Spleen (tissue), 11 donors: ENCODE data around the gene AR. TPM values are rescaled to one million over a fixed set of nuclear protein-coding genes. Genes with fewer than 3 reads are reported as not detected.

Experiments used
- DNase-seq: peaks from one replicate; pipeline ENCODE4 v3.0.0-alpha.2; 2020
- H3K27ac ChIP-seq, 8 donors: fragments of 200-600 bp; sonication (generic) in 7 of 8; 1 replicate in 4 of 8; 2 replicates in 4 of 8; pipeline versions ENCODE4 v1.5.0 to v1.8.0; 2016 to 2021; ENCODE audit warnings: inconsistent platforms in 4 of 8, mild to moderate bottlenecking in 4 of 8, moderate library complexity in 1 of 8
- H3K27me3 ChIP-seq, 7 donors: fragments of 200-600 bp; sonication (generic) in 6 of 7; replicated peaks in 1 of 7; 1 replicate in 4 of 7; 2 replicates in 3 of 7; pipeline versions ENCODE4 v1.5.0 to v1.8.0; 2016 to 2021; ENCODE audit warnings: inconsistent platforms in 3 of 7, mild to moderate bottlenecking in 1 of 7
- H3K36me3 ChIP-seq, 6 donors: fragments of 200-600 bp; sonication (generic) in 5 of 6; 1 replicate in 4 of 6; 2 replicates in 2 of 6; pipeline versions ENCODE4 v1.5.0 to v1.8.0; 2016 to 2021; ENCODE audit warnings: inconsistent platforms in 2 of 6
- H3K4me1 ChIP-seq, 6 donors: fragments of 200-600 bp; sonication (generic) in 5 of 6; 1 replicate in 3 of 6; 2 replicates in 3 of 6; pipeline versions ENCODE4 v1.5.0 to v1.8.0; 2016 to 2021; ENCODE audit warnings: inconsistent platforms in 3 of 6
- H3K4me3 ChIP-seq, 8 donors: fragments of 200-600 bp; sonication (generic) in 7 of 8; 1 replicate in 4 of 8; 2 replicates in 4 of 8; pipeline versions ENCODE4 v1.5.0 to v1.8.0; 2016 to 2021; ENCODE audit warnings: inconsistent platforms in 4 of 8, mild to moderate bottlenecking in 4 of 8, moderate library complexity in 2 of 8
- H3K9me3 ChIP-seq, 8 donors: fragments of 200-600 bp; sonication (generic) in 7 of 8; 1 replicate in 4 of 8; 2 replicates in 4 of 8; pipeline versions ENCODE4 v1.5.0 to v1.8.0; 2016 to 2021; ENCODE audit warnings: inconsistent platforms in 4 of 8
- POLR2A ChIP-seq, 3 donors: fragments of 450-650 bp; IDR thresholded peaks; one replicate each; pipeline ENCODE4 v1.5.1; 2017; ENCODE audit warnings: antibody characterized with exemption in 3 of 3, mild to moderate bottlenecking in 1 of 3
- POLR2AphosphoS5 ChIP-seq, 3 donors: sonication (generic); formaldehyde crosslinking; IDR thresholded peaks; one replicate each; pipeline ENCODE4 v1.5.1; 2017; ENCODE audit warnings: antibody characterized with exemption in 3 of 3
- WGBS, 5 donors: extraction: QIAGEN DNeasy Blood & Tissue Kit in 3 of 5; methylation state at CpG; one replicate each; pipeline versions ENCODE4 v1.1.5 to v1.1.7; 2013 to 2018; 5-methylcytosine and 5-hydroxymethylcytosine counted together
- intact Hi-C: fragments of 100-400 bp; cut with DNase I; formaldehyde crosslinking; loops from one replicate; pipeline ENCODE4 v1.15.0; 2023; ENCODE audit warnings: low total_unique reads
- polyA plus RNA-seq, 3 donors: library from polyadenylated mRNA; stranded (reverse); fragments of 200-250 nt; gene quantifications; one replicate each; pipeline ENCODE4 v1.2.1, GENCODE V29; 2013
- total RNA-seq, 7 donors: library from RNA; depleted of rRNA in 3 of 7; stranded (reverse); fragments of >200 nt in 3 of 7; fragmentation: NEBNext Ultra II Directional in 4 of 7; extraction: Animal tissue kit (Norgen Biotek cat#: 25700) in 4 of 7; gene quantifications; one replicate each; pipeline versions ENCODE4 v1.1.0 to v1.2.1, GENCODE V29; 2016 to 2021
- TF ChIP-seq, protein P1 (sequence below), 11 experiments: fragments of 200-600 bp in 7 of 11; fragments of 450-650 bp in 4 of 11; sonication (generic) in 4 of 11; IDR thresholded peaks in 8 of 11; conservative IDR thresholded peaks in 3 of 11; 1 replicate in 7 of 11; 2 replicates in 4 of 11; pipeline versions ENCODE4 v1.4.0 to v1.8.0; 2016 to 2021; ENCODE audit warnings: antibody characterized with exemption in 11 of 11, inconsistent platforms in 4 of 11, mild to moderate bottlenecking in 1 of 11
- donor health status: healthy with polysubstance abuse.
- donor health status: DM: no; HTN: no; CAD: no; lungs with moderate emphysema.
- donor health status: DM: no; HTN: no; CAD: no.
- donor health status: Bipolar disorder and iron deficiency.
- donor health status: healthy.
- donor health status: DM: no; HTN: no; CAD: no.
- donor health status: DM: yes; HTN: yes; CAD: no.

Gene AR
- total and polyA plus RNA-seq, 10 donors: 0.13 to 10.1 (median 1.9) TPM

DNA sequence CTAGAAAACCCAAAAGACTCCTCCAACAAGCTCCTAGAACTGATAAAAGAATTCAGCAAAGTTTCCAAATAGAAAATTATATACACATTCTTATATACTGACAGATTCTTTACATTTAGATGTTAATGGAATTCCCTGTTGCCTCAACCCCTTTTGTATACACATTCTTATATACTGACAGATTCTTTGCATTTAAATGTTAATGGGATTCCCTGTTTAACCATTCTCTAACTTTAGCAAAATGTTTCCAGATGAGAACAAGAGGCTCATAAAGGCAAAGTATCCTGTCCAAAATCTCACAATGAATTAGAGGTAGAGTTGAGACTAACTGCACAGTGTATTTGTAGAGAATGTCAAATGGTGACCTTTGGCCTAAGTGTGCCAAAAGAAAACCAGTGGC lies 23.1 kb upstream of the AR start:
- no peaks in the 10 kb centered on the region for H3K4me1 ChIP-seq
- TF ChIP-seq, protein P1, sequence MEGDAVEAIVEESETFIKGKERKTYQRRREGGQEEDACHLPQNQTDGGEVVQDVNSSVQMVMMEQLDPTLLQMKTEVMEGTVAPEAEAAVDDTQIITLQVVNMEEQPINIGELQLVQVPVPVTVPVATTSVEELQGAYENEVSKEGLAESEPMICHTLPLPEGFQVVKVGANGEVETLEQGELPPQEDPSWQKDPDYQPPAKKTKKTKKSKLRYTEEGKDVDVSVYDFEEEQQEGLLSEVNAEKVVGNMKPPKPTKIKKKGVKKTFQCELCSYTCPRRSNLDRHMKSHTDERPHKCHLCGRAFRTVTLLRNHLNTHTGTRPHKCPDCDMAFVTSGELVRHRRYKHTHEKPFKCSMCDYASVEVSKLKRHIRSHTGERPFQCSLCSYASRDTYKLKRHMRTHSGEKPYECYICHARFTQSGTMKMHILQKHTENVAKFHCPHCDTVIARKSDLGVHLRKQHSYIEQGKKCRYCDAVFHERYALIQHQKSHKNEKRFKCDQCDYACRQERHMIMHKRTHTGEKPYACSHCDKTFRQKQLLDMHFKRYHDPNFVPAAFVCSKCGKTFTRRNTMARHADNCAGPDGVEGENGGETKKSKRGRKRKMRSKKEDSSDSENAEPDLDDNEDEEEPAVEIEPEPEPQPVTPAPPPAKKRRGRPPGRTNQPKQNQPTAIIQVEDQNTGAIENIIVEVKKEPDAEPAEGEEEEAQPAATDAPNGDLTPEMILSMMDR (IDR thresholded peaks at IDR 0.05 in 8 of 11, conservative IDR thresholded peaks at IDR 0.05 in 3 of 11): no peak
- no peak for TF ChIP-seq POLR2A (IDR thresholded peaks at IDR 0.05)
- TF ChIP-seq POLR2AphosphoS5 (IDR thresholded peaks at IDR 0.05): no peak
- H3K9me3 ChIP-seq: peaks cover 0 to 36% (median 2%) of the 10 kb centered on the region in 8 donors
- no peaks in the 10 kb centered on the region for H3K36me3 ChIP-seq
- no peak overlapping the region for H3K27ac ChIP-seq
- no peaks in the 10 kb centered on the region for H3K27me3 ChIP-seq
- intact Hi-C loops: no loop called here
- no peak overlapping the region for H3K4me3 ChIP-seq
- DNase-seq: no peak

DNA sequence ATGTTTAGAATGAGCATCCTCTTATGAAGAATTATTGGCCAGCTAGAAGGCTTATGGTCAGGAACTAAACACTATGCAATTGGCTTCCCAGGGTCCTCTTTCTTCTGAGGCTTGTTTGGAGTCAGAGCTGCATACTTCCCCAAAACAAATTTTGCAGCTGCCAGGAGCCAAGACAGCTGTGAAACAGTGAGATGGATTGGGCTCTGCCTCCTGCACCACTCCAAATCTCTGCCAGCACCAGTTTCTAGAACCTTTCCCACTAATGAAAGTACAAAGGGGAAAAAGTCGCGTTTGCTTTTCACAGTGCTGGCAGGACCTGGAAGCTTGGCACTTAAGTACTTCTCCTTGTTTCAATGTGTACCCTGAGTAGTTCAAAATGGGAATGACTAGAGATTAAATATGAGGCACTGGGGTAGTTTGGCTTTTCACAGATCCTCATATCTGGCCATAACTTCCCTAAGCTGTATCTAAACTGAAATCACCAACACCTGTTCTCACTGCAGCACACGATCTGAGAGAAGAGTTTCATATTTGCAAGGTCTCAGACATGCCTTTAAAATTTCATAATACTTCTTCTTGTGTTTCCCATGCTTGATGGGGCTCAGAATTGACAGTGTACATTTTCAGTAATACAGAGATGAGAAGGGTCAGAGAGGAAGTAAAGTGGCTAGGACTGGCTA lies 20.7 kb upstream of the AR start:
- peaks cover 0 to 19% (median 2%) of the 10 kb centered on the region in 8 donors for H3K9me3 ChIP-seq
- no peaks in the 10 kb centered on the region for H3K36me3 ChIP-seq
- H3K27ac ChIP-seq: no peak overlapping the region
- no peak for DNase-seq
- intact Hi-C loops: no loop called here
- TF ChIP-seq POLR2AphosphoS5 (IDR thresholded peaks at IDR 0.05) (no peak), POLR2A (IDR thresholded peaks at IDR 0.05) (no peak)
- TF ChIP-seq, protein P1 (IDR thresholded peaks at IDR 0.05 in 8 of 11, conservative IDR thresholded peaks at IDR 0.05 in 3 of 11): no peak
- H3K27me3 ChIP-seq: no peaks in the 10 kb centered on the region
- H3K4me3 ChIP-seq: no peak overlapping the region
- H3K4me1 ChIP-seq: no peaks in the 10 kb centered on the region
- WGBS, 5 donors: 11 to 34% (median 20%) methylated on average over 1 to 3 of the region's 3 CpGs

DNA sequence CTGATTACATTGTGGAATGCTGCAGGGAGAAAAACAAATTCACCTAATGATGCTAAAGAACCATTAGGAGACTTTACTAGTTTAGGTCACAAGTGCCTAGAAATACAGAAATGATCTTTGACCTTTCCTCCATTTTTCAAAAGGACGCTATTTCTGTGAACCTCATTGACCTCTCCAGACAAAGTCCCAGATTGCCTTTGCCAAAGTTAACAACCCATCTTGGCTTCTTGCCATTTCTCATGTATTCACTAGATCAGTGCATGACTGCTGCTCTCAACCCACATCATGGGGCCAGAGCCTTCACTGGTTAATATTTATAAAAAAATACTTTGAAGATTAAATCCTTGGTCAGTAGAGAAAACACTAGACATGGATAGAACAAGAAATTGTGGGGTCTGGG lies 19.9 kb upstream of the AR start:
- Histone ChIP-seq H3K9me3 (peaks cover 0 to 11% (median 2%) of the 10 kb centered on the region in 8 donors), H3K4me3 (no peak overlapping the region), H3K36me3 (no peaks in the 10 kb centered on the region), H3K27ac (no peak overlapping the region), H3K27me3 (no peaks in the 10 kb centered on the region), H3K4me1 (no peaks in the 10 kb centered on the region)
- TF ChIP-seq POLR2AphosphoS5 (IDR thresholded peaks at IDR 0.05) (no peak), POLR2A (IDR thresholded peaks at IDR 0.05) (no peak)
- TF ChIP-seq, protein P1 (IDR thresholded peaks at IDR 0.05 in 8 of 11, conservative IDR thresholded peaks at IDR 0.05 in 3 of 11): no peak
- intact Hi-C loops: no loop called here
- DNase-seq: no peak
- WGBS, 5 donors: 33 to 74% (median 65%) methylated on average over 1 of the region's 1 CpG

DNA sequence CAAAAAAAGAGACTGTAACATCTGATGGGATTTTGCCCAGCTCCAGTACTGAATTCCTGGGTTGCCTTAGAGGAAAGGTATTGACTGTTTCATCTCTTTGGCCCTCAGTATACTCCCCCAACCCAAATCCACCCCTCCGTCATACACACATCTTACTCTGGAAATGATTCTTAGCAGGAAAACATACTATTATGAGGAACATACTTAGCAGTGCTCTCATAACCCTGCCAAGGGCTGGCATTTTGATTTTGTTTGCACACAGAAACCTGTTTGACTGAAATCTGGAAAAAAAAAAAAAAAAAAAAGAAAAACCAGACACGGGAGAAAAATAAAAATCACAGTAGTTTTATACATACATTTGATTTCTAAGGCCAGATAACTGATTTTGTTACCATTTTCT lies 19.4 kb upstream of the AR start:
- intact Hi-C loops: no loop called here
- 60 to 81% (median 74%) methylated on average over 2 of the region's 2 CpGs for WGBS, 5 donors

More for the DNA sequence above, 19.4 kb upstream of the AR start:
- H3K27ac ChIP-seq: no peak overlapping the region
- no peaks in the 10 kb centered on the region for H3K4me1 ChIP-seq
- DNase-seq: no peak
- no peaks in the 10 kb centered on the region for H3K27me3 ChIP-seq
- H3K9me3 ChIP-seq: peaks cover 0 to 6% (median 0%) of the 10 kb centered on the region in 8 donors
- TF ChIP-seq POLR2A (IDR thresholded peaks at IDR 0.05): no peak
- TF ChIP-seq POLR2AphosphoS5 (IDR thresholded peaks at IDR 0.05): no peak
- TF ChIP-seq, protein P1 (IDR thresholded peaks at IDR 0.05 in 8 of 11, conservative IDR thresholded peaks at IDR 0.05 in 3 of 11): no peak
- no peaks in the 10 kb centered on the region for H3K36me3 ChIP-seq
- no peak overlapping the region for H3K4me3 ChIP-seq
